BE2C (cell line): ENCODE data around the gene JAK1.

ENCODE experiments used
- DNase-seq: peaks from one replicate; pipeline ENCODE4 v3.0.0-alpha.2; 2020
- H3K27me3 ChIP-seq: fragments of 250-450 bp; sonication (Bioruptor Pico); 2 replicates; pipeline ENCODE4 v1.5.1; 2020; ENCODE audit warnings: mild to moderate bottlenecking
- H3K36me3 ChIP-seq: fragments of 250-450 bp; sonication (Bioruptor Pico); 2 replicates; pipeline ENCODE4 v1.5.1; 2020; ENCODE audit warnings: mild to moderate bottlenecking
- H3K4me1 ChIP-seq: fragments of 250-450 bp; sonication (Bioruptor Pico); 2 replicates; pipeline ENCODE4 v1.5.1; 2020
- H3K4me3 ChIP-seq: 2 replicates; pipeline ENCODE4 v1.5.1; 2011; ENCODE audit warnings: low read depth, low read length
- H3K9me3 ChIP-seq: fragments of 250-450 bp; sonication (Bioruptor Pico); 2 replicates; pipeline ENCODE4 v1.5.1; 2020
- CTCF ChIP-seq: IDR thresholded peaks from 2 replicates; pipeline ENCODE4 v1.5.1; 2012; ENCODE audit warnings: mild to moderate bottlenecking, low read depth, low read length

The JAK1 gene

GRCh38 chr1:64874666-64875065 is 91.7 kb downstream of the JAK1 start:
- Histone ChIP-seq H3K4me1 (no peaks in the 10 kb centered on the region; the same call in 1 of the 2 replicates), H3K27me3 (no peaks in the 10 kb centered on the region), H3K4me3 (no peak overlapping the region), H3K9me3 (no peaks in the 10 kb centered on the region), H3K36me3 (no peaks in the 10 kb centered on the region)
- TF ChIP-seq CTCF = no peak
- DNase-seq = no peak

DNA sequence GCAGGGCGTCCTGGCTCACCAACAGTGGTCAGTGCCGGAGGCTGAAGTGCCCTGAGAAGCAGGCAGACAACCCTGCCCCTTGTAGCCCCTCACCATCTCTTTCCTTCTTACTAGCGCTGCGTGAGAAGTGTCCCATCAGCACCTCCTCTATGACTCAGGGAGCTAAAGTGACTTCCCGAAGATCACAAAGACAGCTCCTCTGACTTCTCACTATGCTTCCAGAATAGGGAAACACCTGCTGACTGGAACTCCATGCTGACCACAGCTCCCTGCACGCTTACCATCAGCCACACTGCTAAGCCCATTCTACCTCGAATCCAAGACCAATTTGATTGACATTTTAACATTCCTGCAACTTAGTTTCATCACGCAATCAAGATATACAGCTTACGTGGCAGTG is 92.8 kb downstream of the JAK1 start:
- Histone ChIP-seq H3K27me3 (no peaks in the 10 kb centered on the region), H3K36me3 (no peaks in the 10 kb centered on the region), H3K4me3 (no peak overlapping the region), H3K4me1 (no peaks in the 10 kb centered on the region; the same call in 1 of the 2 replicates), H3K9me3 (no peaks in the 10 kb centered on the region)
- TF ChIP-seq CTCF = no peak
- DNase-seq = no peak

GRCh38 chr1:64872067-64872466 is 94.3 kb downstream of the JAK1 start:
- Histone ChIP-seq H3K36me3 (no peaks in the 10 kb centered on the region), H3K4me3 (no peak overlapping the region), H3K4me1 (no peaks in the 10 kb centered on the region; the same call in 1 of the 2 replicates), H3K27me3 (no peaks in the 10 kb centered on the region), H3K9me3 (no peaks in the 10 kb centered on the region)
- TF ChIP-seq CTCF = no peak
- DNase-seq = no peak

- Histone ChIP-seq H3K9me3 (no peaks in the 10 kb centered on the region), H3K27me3 (no peaks in the 10 kb centered on the region), H3K4me1 (no peaks in the 10 kb centered on the region; the same call in 1 of the 2 replicates), H3K4me3 (no peak overlapping the region), H3K36me3 (no peaks in the 10 kb centered on the region)
- DNase-seq = no peak
- no peak for TF ChIP-seq CTCF
Measured at GRCh38 chr1:64871256-64871655, 95.1 kb downstream of the JAK1 start.

DNA sequence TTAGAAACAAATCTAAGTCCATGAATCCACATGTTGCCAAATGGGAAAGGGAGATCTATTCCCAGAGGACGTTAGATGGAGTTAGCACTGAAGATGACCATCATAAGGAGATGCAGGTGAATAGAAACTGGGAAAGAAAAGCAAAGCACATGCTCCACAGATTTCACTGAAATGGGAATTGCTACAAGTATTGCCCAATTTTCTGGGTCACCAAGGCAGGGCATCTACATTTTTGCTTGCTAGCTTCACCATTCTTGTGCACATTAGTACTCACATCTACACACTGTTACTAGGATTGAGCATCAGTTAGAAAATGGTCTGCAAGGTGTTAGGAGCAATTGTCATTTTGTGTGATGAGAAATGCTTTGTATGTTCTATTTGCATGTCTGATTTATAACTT is 99.1 kb downstream of the JAK1 start:
- H3K9me3 ChIP-seq = no peaks in the 10 kb centered on the region
- TF ChIP-seq CTCF = no peak
- H3K4me3 ChIP-seq = no peak overlapping the region
- no peak for DNase-seq
- H3K36me3 ChIP-seq = no peaks in the 10 kb centered on the region
- no peaks in the 10 kb centered on the region for H3K27me3 ChIP-seq
- no peaks in the 10 kb centered on the region for H3K4me1 ChIP-seq

DNA sequence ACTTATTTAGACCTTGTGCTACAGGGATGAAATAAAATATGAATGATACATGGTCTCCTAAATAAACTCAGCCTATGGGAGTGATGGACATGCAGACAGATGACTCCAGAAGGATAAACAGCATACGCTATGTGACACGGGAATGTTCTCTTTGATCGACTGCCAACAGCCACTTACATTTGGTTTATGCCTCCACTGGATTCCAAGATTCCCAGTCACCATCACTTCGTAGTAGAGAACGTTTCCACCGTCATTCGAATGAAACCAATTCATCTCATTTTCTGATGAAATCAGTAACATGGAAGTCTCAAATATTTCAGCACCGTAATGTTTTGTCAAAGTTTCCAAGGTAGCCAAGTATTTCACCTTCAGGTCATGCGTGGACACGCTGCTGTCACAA is 99.7 kb downstream of the JAK1 start:
- Histone ChIP-seq H3K9me3 (no peaks in the 10 kb centered on the region), H3K4me1 (no peaks in the 10 kb centered on the region), H3K4me3 (no peak overlapping the region), H3K27me3 (no peaks in the 10 kb centered on the region), H3K36me3 (no peaks in the 10 kb centered on the region)
- no peak for DNase-seq
- TF ChIP-seq CTCF = no peak
